Astrocyte (in vitro differentiated cells and primary cell): Measurements from ENCODE around the gene TGFB1I1. TPM values are rescaled to one million over a fixed set of nuclear protein-coding genes. Genes with fewer than 3 reads are reported as not detected.

Source experiments
- DNase-seq: peaks from one replicate; pipeline ENCODE4 v3.0.0-alpha.2; 2010; ENCODE audit warnings: low read depth
- FAIRE-seq: peaks from 2 replicates; lab custom pipeline; 2011; peaks lifted over from hg19 to GRCh38; lab: Jason Lieb, UNC
- H2AFZ ChIP-seq: 2 replicates; pipeline ENCODE4 v1.6.0; 2012; ENCODE audit warnings: low read depth, low read length, inconsistent platforms
- H3K27ac ChIP-seq: 2 replicates; pipeline ENCODE4 v1.5.1; 2011; ENCODE audit warnings: low read depth, low read length, inconsistent platforms
- H3K27me3 ChIP-seq: 2 replicates; pipeline ENCODE4 v1.6.0; 2011; ENCODE audit warnings: low read length, inconsistent platforms; ENCODE audit not compliant: insufficient read depth
- H3K36me3 ChIP-seq: 2 replicates; pipeline ENCODE4 v1.5.1; 2011; ENCODE audit warnings: low read length, inconsistent platforms; ENCODE audit not compliant: insufficient read depth
- H3K4me1 ChIP-seq: 2 replicates; pipeline ENCODE4 v1.5.1; 2011; ENCODE audit warnings: low read length, inconsistent platforms; ENCODE audit not compliant: insufficient read depth
- H3K4me2 ChIP-seq: 2 replicates; pipeline ENCODE4 v1.6.0; 2012; ENCODE audit warnings: low read length, inconsistent platforms
- H3K4me3 ChIP-seq: 2 replicates; pipeline ENCODE4 v1.5.1; 2011; ENCODE audit warnings: low read depth, mild to moderate bottlenecking, low read length, inconsistent platforms; ENCODE audit not compliant: insufficient read depth
- H3K79me2 ChIP-seq: 2 replicates; pipeline ENCODE4 v1.6.0; 2012; ENCODE audit warnings: mild to moderate bottlenecking, low read length, inconsistent platforms; ENCODE audit not compliant: insufficient read depth
- H3K9ac ChIP-seq: 2 replicates; pipeline ENCODE4 v1.6.0; 2012; ENCODE audit warnings: mild to moderate bottlenecking, low read length, inconsistent platforms
- H3K9me3 ChIP-seq: 2 replicates; pipeline ENCODE4 v1.5.1; 2012; ENCODE audit warnings: low read depth, mild to moderate bottlenecking, low read length, inconsistent platforms; ENCODE audit not compliant: insufficient read depth
- H4K20me1 ChIP-seq: 2 replicates; pipeline ENCODE4 v1.6.0; 2012; ENCODE audit warnings: low read length, inconsistent platforms; ENCODE audit not compliant: insufficient read depth
- H3K27ac Mint-ChIP-seq: one replicate; pipeline ENCODE4 v1.8.0; 2021; ENCODE audit warnings: mild to moderate bottlenecking, mixed read lengths; ENCODE audit not compliant: unreplicated experiment
- H3K27me3 Mint-ChIP-seq: one replicate; pipeline ENCODE4 v1.8.0; 2021; ENCODE audit warnings: low read depth, mixed read lengths; ENCODE audit not compliant: unreplicated experiment
- H3K36me3 Mint-ChIP-seq: one replicate; pipeline ENCODE4 v1.8.0; 2021; ENCODE audit warnings: low read depth, mixed read lengths; ENCODE audit not compliant: unreplicated experiment
- H3K4me1 Mint-ChIP-seq: one replicate; pipeline ENCODE4 v1.8.0; 2021; ENCODE audit warnings: low read depth, mixed read lengths; ENCODE audit not compliant: unreplicated experiment
- H3K4me3 Mint-ChIP-seq: one replicate; pipeline ENCODE4 v1.8.0; 2021; ENCODE audit warnings: mild to moderate bottlenecking, moderate library complexity, mixed read lengths; ENCODE audit not compliant: unreplicated experiment
- H3K9me3 Mint-ChIP-seq: one replicate; pipeline ENCODE4 v1.8.0; 2021; ENCODE audit warnings: mild to moderate bottlenecking, mixed read lengths; ENCODE audit not compliant: unreplicated experiment
- CTCF ChIP-seq: IDR thresholded peaks from 2 replicates; pipeline ENCODE4 v1.5.1; 2011; ENCODE audit warnings: low read depth, mild to moderate bottlenecking, inconsistent platforms, low read length, moderate library complexity; ENCODE audit not compliant: insufficient read depth
- EZH2 ChIP-seq: IDR thresholded peaks from 2 replicates; pipeline ENCODE4 v1.6.1; 2012; ENCODE audit warnings: mild to moderate bottlenecking, low read length, inconsistent platforms; ENCODE audit not compliant: insufficient read depth
- total RNA-seq: library from RNA; stranded (reverse); gene quantifications from 2 replicates; pipeline ENCODE4 v1.2.1, GENCODE V29; 2021

TGFB1I1 gene
- total RNA-seq, 1 donor from 2014 or later, result 124 TPM

GRCh38 chr16:31460582-31461002 is 11.4 kb upstream of the TGFB1I1 start:
- peak overlapping the region; percentile 72 for H3K9ac ChIP-seq
- H3K27me3 ChIP-seq, result no peaks in the 10 kb centered on the region
- H3K27ac ChIP-seq, result peak overlapping the region; percentile 58
- peak overlapping the region; percentile 85 for H3K4me3 Mint-ChIP-seq
- peak overlapping the region; percentile 90 for H3K4me2 ChIP-seq
- H3K4me1 Mint-ChIP-seq, result peaks cover 18% of the 10 kb centered on the region
- peaks cover 3% of the 10 kb centered on the region for H3K9me3 Mint-ChIP-seq
- no peak for FAIRE-seq
- peaks cover 2% of the 10 kb centered on the region for H3K36me3 ChIP-seq
- no peaks in the 10 kb centered on the region for H3K9me3 ChIP-seq
- TF ChIP-seq EZH2 (no peak), CTCF (peak; percentile 84)
- peak overlapping the region; percentile 95 for H3K27ac Mint-ChIP-seq
- peaks cover 31% of the 10 kb centered on the region for H3K4me1 ChIP-seq
- H2AFZ ChIP-seq, result no peak overlapping the region
- H3K36me3 Mint-ChIP-seq, result peaks cover 6% of the 10 kb centered on the region
- H3K79me2 ChIP-seq, result peaks cover 47% of the 10 kb centered on the region
- DNase-seq, result peak; percentile 37
- H4K20me1 ChIP-seq, result peaks cover 28% of the 10 kb centered on the region
- H3K27me3 Mint-ChIP-seq, result no peaks in the 10 kb centered on the region
- peak overlapping the region; percentile 68 for H3K4me3 ChIP-seq

- peaks cover 6% of the 10 kb centered on the region for H3K36me3 Mint-ChIP-seq
- no peak overlapping the region for H3K4me3 ChIP-seq
- no peaks in the 10 kb centered on the region for H3K9me3 ChIP-seq
- peak overlapping the region; percentile 29 for H3K27ac Mint-ChIP-seq
- H3K4me1 ChIP-seq, result peaks cover 27% of the 10 kb centered on the region
- FAIRE-seq, result no peak
- peaks cover 40% of the 10 kb centered on the region for H3K79me2 ChIP-seq
- no peaks in the 10 kb centered on the region for H3K27me3 ChIP-seq
- peaks cover 2% of the 10 kb centered on the region for H3K36me3 ChIP-seq
- H3K4me2 ChIP-seq, result no peak overlapping the region
- no peaks in the 10 kb centered on the region for H3K27me3 Mint-ChIP-seq
- H3K9ac ChIP-seq, result no peak overlapping the region
- H2AFZ ChIP-seq, result no peak overlapping the region
- peaks cover 3% of the 10 kb centered on the region for H3K9me3 Mint-ChIP-seq
- DNase-seq, result no peak
- H3K27ac ChIP-seq, result no peak overlapping the region
- peaks cover 22% of the 10 kb centered on the region for H4K20me1 ChIP-seq
- H3K4me1 Mint-ChIP-seq, result peaks cover 13% of the 10 kb centered on the region
- TF ChIP-seq CTCF (no peak), EZH2 (no peak)
- peak overlapping the region; percentile 65 for H3K4me3 Mint-ChIP-seq
These were observed 10.6 kb upstream of the TGFB1I1 start for GRCh38 chr16:31461201-31461920.
